Mesothelial cell of epicardium (in vitro differentiated cells): ENCODE data around the gene CELSR3. TPM values are rescaled to one million over a fixed set of nuclear protein-coding genes. Genes with fewer than 3 reads are reported as not detected.

Experiments
- DNase-seq, 2 experiments: peaks; one replicate each; pipeline ENCODE4 v3.0.0; 2021; ENCODE audit warnings: low spot score in 2 of 2; ENCODE audit not compliant: unreplicated experiment in 2 of 2
- H3K27ac Mint-ChIP-seq: 2 replicates; pipeline ENCODE4 v1.8.0; 2021; ENCODE audit warnings: mixed read lengths
- H3K27me3 Mint-ChIP-seq: 2 replicates; pipeline ENCODE4 v1.8.0; 2021; ENCODE audit warnings: low read depth, mixed read lengths
- H3K36me3 Mint-ChIP-seq: 2 replicates; pipeline ENCODE4 v1.8.0; 2021; ENCODE audit warnings: mixed read lengths
- H3K4me1 Mint-ChIP-seq: 2 replicates; pipeline ENCODE4 v1.8.0; 2021; ENCODE audit warnings: mixed read lengths
- H3K4me3 Mint-ChIP-seq: 2 replicates; pipeline ENCODE4 v1.8.0; 2021; ENCODE audit warnings: mild to moderate bottlenecking, moderate library complexity, mixed read lengths
- H3K9me3 Mint-ChIP-seq: 2 replicates; pipeline ENCODE4 v1.8.0; 2021; ENCODE audit warnings: mixed read lengths
- CTCF ChIP-seq: fragments of 200-600 bp; sonication (generic); IDR thresholded peaks from one replicate; pipeline ENCODE4 v1.5.0; 2021; ENCODE audit warnings: antibody characterized with exemption; ENCODE audit not compliant: unreplicated experiment
- total RNA-seq: library from RNA; stranded (reverse); gene quantifications from 3 replicates; pipeline ENCODE4 v1.2.1, GENCODE V29; 2021

The CELSR3 gene
- total RNA-seq, 1 donor from 2014 or later, result 5.0 TPM

- no peaks in the 10 kb centered on the region for H3K36me3 Mint-ChIP-seq
- no peak overlapping the region for H3K4me3 Mint-ChIP-seq
- DNase-seq, result no peak
- H3K27me3 Mint-ChIP-seq, result peaks cover 14% of the 10 kb centered on the region
- no peak overlapping the region for H3K27ac Mint-ChIP-seq
- no peak for TF ChIP-seq CTCF
- H3K4me1 Mint-ChIP-seq, result no peaks in the 10 kb centered on the region
- no peaks in the 10 kb centered on the region for H3K9me3 Mint-ChIP-seq
These were observed 12.0 kb downstream of the CELSR3 start for GRCh38 chr3:48650723-48651122.

GRCh38 chr3:48648188-48648850 lies 14.4 kb downstream of the CELSR3 start:
- DNase-seq, result no peak
- no peaks in the 10 kb centered on the region for H3K27me3 Mint-ChIP-seq
- H3K36me3 Mint-ChIP-seq, result no peaks in the 10 kb centered on the region
- no peak overlapping the region for H3K27ac Mint-ChIP-seq
- H3K4me1 Mint-ChIP-seq, result no peaks in the 10 kb centered on the region
- H3K9me3 Mint-ChIP-seq, result no peaks in the 10 kb centered on the region
- TF ChIP-seq CTCF, result no peak
- H3K4me3 Mint-ChIP-seq, result no peak overlapping the region

GRCh38 chr3:48647714-48648113 lies 15.0 kb downstream of the CELSR3 start:
- no peaks in the 10 kb centered on the region for H3K9me3 Mint-ChIP-seq
- TF ChIP-seq CTCF, result no peak
- H3K27me3 Mint-ChIP-seq, result no peaks in the 10 kb centered on the region
- H3K4me1 Mint-ChIP-seq, result no peaks in the 10 kb centered on the region
- H3K27ac Mint-ChIP-seq, result no peak overlapping the region
- H3K4me3 Mint-ChIP-seq, result no peak overlapping the region
- DNase-seq, result no peak
- H3K36me3 Mint-ChIP-seq, result no peaks in the 10 kb centered on the region

- no peak overlapping the region for H3K4me3 Mint-ChIP-seq
- no peak for DNase-seq
- no peak for TF ChIP-seq CTCF
- no peaks in the 10 kb centered on the region for H3K27me3 Mint-ChIP-seq
- H3K27ac Mint-ChIP-seq, result no peak overlapping the region
- no peaks in the 10 kb centered on the region for H3K36me3 Mint-ChIP-seq
- H3K4me1 Mint-ChIP-seq, result no peaks in the 10 kb centered on the region
- no peaks in the 10 kb centered on the region for H3K9me3 Mint-ChIP-seq
These were observed 17.6 kb downstream of the CELSR3 start for GRCh38 chr3:48644898-48645760.

- Mint-ChIP-seq H3K36me3 (no peaks in the 10 kb centered on the region), H3K9me3 (no peaks in the 10 kb centered on the region), H3K4me1 (no peaks in the 10 kb centered on the region), H3K27ac (no peak overlapping the region), H3K27me3 (no peaks in the 10 kb centered on the region), H3K4me3 (no peak overlapping the region)
- no peak for DNase-seq
- TF ChIP-seq CTCF, result no peak
These were observed 20.1 kb downstream of the CELSR3 start for GRCh38 chr3:48642605-48643004.
